ENCODE data around the gene DUSP23. TPM values are rescaled to one million over a fixed set of nuclear protein-coding genes. Genes with fewer than 3 reads are reported as not detected.

The DUSP23 gene
- 19.6 and 20.9 TPM in 2 replicates for total RNA-seq

DNA sequence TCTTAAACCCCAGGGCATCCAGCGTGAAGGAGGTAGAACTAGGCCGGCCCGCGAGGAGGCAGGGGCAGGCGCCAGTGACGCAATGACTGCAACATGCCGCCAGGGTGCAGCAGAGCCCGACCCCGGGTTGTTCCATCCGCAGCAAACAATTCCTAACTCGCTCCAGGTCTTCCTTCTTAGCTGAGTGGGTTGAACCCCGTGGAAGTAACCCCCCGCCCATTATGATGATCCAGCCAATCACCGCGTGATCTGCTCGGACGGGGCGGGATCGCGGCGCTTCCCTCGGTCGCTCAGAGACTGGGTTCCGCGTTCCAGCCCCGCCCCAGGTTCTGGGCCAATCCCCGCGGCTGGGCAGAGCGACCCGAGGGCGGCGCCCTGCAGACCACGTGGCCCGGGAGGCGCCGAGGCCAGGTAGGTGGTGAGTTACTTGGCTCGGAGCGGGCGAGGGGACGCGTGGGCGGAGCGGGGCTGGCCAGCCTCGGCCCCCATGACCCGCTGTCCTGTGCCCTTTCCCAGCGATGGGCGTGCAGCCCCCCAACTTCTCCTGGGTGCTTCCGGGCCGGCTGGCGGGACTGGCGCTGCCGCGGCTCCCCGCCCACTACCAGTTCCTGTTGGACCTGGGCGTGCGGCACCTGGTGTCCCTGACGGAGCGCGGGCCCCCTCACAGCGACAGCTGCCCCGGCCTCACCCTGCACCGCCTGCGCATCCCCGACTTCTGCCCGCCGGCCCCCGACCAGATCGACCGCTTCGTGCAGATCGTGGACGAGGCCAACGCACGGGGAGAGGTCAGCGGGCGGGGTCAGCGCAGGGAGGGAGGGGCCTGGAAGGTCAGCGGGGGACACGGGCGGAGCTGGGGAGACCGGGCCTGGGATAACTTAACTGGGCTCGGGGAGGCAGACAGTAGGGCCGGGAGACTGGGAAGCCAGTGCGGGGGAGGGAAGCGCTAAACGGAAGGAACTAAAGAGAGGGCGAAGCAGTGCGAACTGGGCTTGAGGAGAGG is at the start of gene DUSP23:
Gene DUSP23 (plus strand): TSS at position 380 of the 1,000 bp plus-strand sequence. CDS start 139 bp downstream, at position 519.

DNA sequence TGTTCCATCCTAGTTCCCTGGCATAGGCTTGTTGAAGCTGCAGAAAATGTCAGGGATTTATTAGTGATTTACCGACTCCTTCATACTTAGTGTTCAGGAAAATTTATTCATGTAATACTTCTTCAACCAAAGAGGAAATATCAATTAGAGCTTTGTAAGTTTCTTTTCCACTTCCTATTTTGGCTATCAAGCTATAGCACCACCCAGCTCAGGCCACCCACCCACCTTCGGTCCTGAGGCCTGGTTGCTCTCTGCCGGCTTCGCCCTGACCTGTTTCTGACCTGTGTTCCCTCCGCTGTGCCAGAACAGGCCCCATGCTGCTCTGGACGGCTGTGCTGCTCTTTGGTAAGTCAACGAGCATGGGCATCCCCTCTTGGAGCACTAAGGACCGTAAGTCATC is 21.3 kb downstream of the DUSP23 start, which contains the start of gene FCRL6:
Gene FCRL6 (plus strand): TSS at position 250 of the 400 bp plus-strand sequence. CDS start 65 bp downstream, at position 315.

DNA sequence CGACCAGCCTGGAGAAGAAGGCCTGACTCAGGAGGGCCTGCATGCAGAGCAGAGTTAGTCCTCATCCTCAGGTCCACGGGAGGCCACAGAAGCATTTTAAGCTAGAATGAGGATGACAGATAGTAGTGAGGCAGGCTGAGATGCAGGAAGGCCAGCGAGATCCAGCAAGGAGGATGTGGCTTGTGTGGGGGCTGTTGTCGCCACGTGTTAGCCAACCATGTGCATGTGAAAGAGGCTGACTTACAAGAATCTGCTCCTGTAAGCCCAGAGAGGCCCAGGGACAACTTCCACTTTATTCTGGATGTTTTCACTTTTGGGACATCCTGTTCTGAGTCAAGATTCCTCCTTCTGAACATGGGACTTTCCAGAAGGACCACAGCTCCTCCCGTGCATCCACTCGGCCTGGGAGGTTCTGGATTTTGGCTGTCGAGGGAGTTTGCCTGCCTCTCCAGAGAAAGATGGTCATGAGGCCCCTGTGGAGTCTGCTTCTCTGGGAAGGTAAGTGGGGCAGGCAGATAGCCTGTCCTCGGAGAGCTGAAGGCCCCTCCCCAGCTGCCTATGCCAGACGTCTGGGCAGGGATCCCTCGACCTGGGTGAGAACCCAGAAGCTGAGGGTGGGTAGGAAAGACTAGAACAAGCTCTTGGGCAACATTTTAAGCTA is 45.8 kb downstream of the DUSP23 start, which contains the start of gene SLAMF8:
Gene SLAMF8 (plus strand): TSS at position 433 of the 661 bp plus-strand sequence. CDS start 26 bp downstream, at position 459.

Other genes with a start within 250 kb of the DUSP23 start
- not detected in 2 replicates for gene OR10J5, start 245.0 kb upstream of the DUSP23 start, total RNA-seq
- not detected in 2 replicates for gene APCS, start 193.1 kb upstream of the DUSP23 start, total RNA-seq
- not detected in 2 replicates for gene CRP, start 66.4 kb upstream of the DUSP23 start, total RNA-seq
- gene FCRL6, start 21.4 kb downstream of the DUSP23 start, total RNA-seq = not detected in 2 replicates
- not detected in 2 replicates for gene SLAMF8, start 45.9 kb downstream of the DUSP23 start, total RNA-seq
- under 0.01 and 0.06 TPM in 2 replicates for gene VSIG8, start 81.7 kb downstream of the DUSP23 start, total RNA-seq
- gene CFAP45, start 119.2 kb downstream of the DUSP23 start, total RNA-seq = 1.3 TPM in 2 replicates
- 412 and 468 TPM in 2 replicates for gene TAGLN2, start 144.5 kb downstream of the DUSP23 start, total RNA-seq
- gene IGSF9, start 164.7 kb downstream of the DUSP23 start, total RNA-seq = not detected in 2 replicates
- 0.44 and 1.2 TPM in 2 replicates for gene SLAMF9, start 173.3 kb downstream of the DUSP23 start, total RNA-seq